IMR-90 (cell line): ENCODE data around the gene PPP1R14B. TPM values are rescaled to one million over a fixed set of nuclear protein-coding genes. Genes with fewer than 3 reads are reported as not detected.

Source experiments
- ATAC-seq: fragments of 200-7000 bp; cut with Tn5 transposase; 2 replicates; pipeline ENCODE4 v1.9.1; 2020; ENCODE audit warnings: low read depth, mild to moderate bottlenecking, moderate library complexity
- BruUV-seq: library from RNA; stranded (reverse); fragments of 400-500 nt; replicated peaks from 2 replicates; lab custom pipeline; 2021; lab: Mats Ljungman, UMichigan
- CTCF ChIA-PET: fragments of 300-600 bp; formaldehyde crosslinking; extraction: SDS; loops from one replicate; lab custom pipeline; 2021; ENCODE audit warnings: antibody characterized with exemption; lab: Yijun Ruan, JAX
- POLR2A ChIA-PET: fragments of 300-600 bp; sonication (Branson Sonifier 250); formaldehyde crosslinking; loops from one replicate; lab custom pipeline; 2022; ENCODE audit warnings: antibody characterized with exemption; ENCODE audit not compliant: unreplicated experiment; lab: Charles Lee
- DNase-seq: peaks from one replicate; pipeline ENCODE4 v3.0.0; 2013
- H2AFZ ChIP-seq: replicated peaks from 2 replicates; pipeline ENCODE3; 2013; ENCODE audit warnings: low read length, mild to moderate bottlenecking; ENCODE audit not compliant: poor library complexity
- H2AK5ac ChIP-seq: 2 replicates; pipeline ENCODE4 v1.6.1; 2013; ENCODE audit warnings: low read depth, low read length, inconsistent platforms
- H2AK9ac ChIP-seq: replicated peaks from 2 replicates; pipeline ENCODE3; 2013; ENCODE audit warnings: mild to moderate bottlenecking, low read depth, low read length, moderate library complexity; ENCODE audit not compliant: poor library complexity
- H2BK120ac ChIP-seq: 2 replicates; pipeline ENCODE4 v1.6.1; 2013; ENCODE audit warnings: low read depth, low read length, inconsistent platforms
- H2BK15ac ChIP-seq: 3 replicates; pipeline ENCODE4 v1.6.1; 2013; ENCODE audit warnings: low read depth, low read length, inconsistent platforms
- H2BK20ac ChIP-seq: 2 replicates; pipeline ENCODE4 v1.6.1; 2013; ENCODE audit warnings: low read depth, mild to moderate bottlenecking, inconsistent platforms, low read length, moderate library complexity
- H2BK5ac ChIP-seq: 2 replicates; pipeline ENCODE4 v1.6.1; 2013; ENCODE audit warnings: mild to moderate bottlenecking, low read depth, low read length, inconsistent platforms; ENCODE audit not compliant: poor library complexity, severe bottlenecking
- H3K14ac ChIP-seq: replicated peaks from 2 replicates; pipeline ENCODE4 v1.6.1; 2013; ENCODE audit warnings: low read depth, low read length, inconsistent platforms
- H3K18ac ChIP-seq: 2 replicates; pipeline ENCODE4 v1.6.1; 2013; ENCODE audit warnings: low read depth, low read length, control low read depth
- H3K23ac ChIP-seq: 2 replicates; pipeline ENCODE4 v1.6.1; 2013; ENCODE audit warnings: low read depth, low read length, inconsistent platforms
- H3K27ac ChIP-seq: 2 replicates; pipeline ENCODE4 v1.5.1; 2013; ENCODE audit warnings: mild to moderate bottlenecking, control low read depth, low read length; ENCODE audit not compliant: insufficient read depth
- H3K27me3 ChIP-seq: 2 replicates; pipeline ENCODE4 v1.6.1; 2013; ENCODE audit warnings: low read length; ENCODE audit not compliant: control insufficient read depth, insufficient read depth
- H3K36me3 ChIP-seq: 2 replicates; pipeline ENCODE4 v1.6.1; 2013; ENCODE audit warnings: low read length, mixed read lengths; ENCODE audit not compliant: control insufficient read depth, insufficient read depth
- H3K4ac ChIP-seq: 2 replicates; pipeline ENCODE4 v1.6.1; 2013; ENCODE audit warnings: low read depth, low read length, inconsistent platforms
- H3K4me1 ChIP-seq: 2 replicates; pipeline ENCODE4 v1.6.1; 2013; ENCODE audit warnings: low read length, mixed read lengths; ENCODE audit not compliant: control insufficient read depth, insufficient read depth
- H3K4me2 ChIP-seq: 2 replicates; pipeline ENCODE4 v1.6.1; 2013; ENCODE audit warnings: low read depth, mild to moderate bottlenecking, control low read depth, low read length, moderate library complexity
- H3K4me3 ChIP-seq: 2 replicates; pipeline ENCODE4 v1.5.1; 2013; ENCODE audit warnings: low read depth, mild to moderate bottlenecking, control low read depth, low read length, moderate library complexity; ENCODE audit not compliant: insufficient read depth
- H3K56ac ChIP-seq: 2 replicates; pipeline ENCODE4 v1.6.1; 2013; ENCODE audit warnings: low read length, inconsistent platforms; ENCODE audit not compliant: insufficient read depth; ENCODE audit errors: extremely low read depth
- H3K79me1 ChIP-seq, 2 experiments: 2 replicates each; pipeline ENCODE4 v1.6.1; 2013; ENCODE audit warnings: low read length in 2 of 2, inconsistent platforms in 1 of 2, low read depth in 1 of 2
- H3K9ac ChIP-seq: 2 replicates; pipeline ENCODE4 v1.6.1; 2013; ENCODE audit warnings: low read depth, low read length, control low read depth
- H3K9me1 ChIP-seq: 2 replicates; pipeline ENCODE4 v1.6.1; 2013; ENCODE audit warnings: low read length, inconsistent platforms; ENCODE audit not compliant: insufficient read depth
- H3K9me3 ChIP-seq: 2 replicates; pipeline ENCODE4 v1.6.1; 2013; ENCODE audit warnings: low read length; ENCODE audit not compliant: control insufficient read depth, insufficient read depth
- H4K20me1 ChIP-seq: 2 replicates; pipeline ENCODE4 v1.6.1; 2013; ENCODE audit warnings: low read length, inconsistent platforms; ENCODE audit not compliant: insufficient read depth
- H4K5ac ChIP-seq: 2 replicates; pipeline ENCODE4 v1.6.1; 2013; ENCODE audit warnings: mild to moderate bottlenecking, low read depth, low read length, control low read depth
- H4K8ac ChIP-seq, 2 experiments: 2 replicates each; pipeline ENCODE4 v1.6.1; 2013; ENCODE audit warnings: low read depth in 2 of 2, low read length in 2 of 2, control low read depth in 1 of 2, inconsistent platforms in 1 of 2
- H4K91ac ChIP-seq: 2 replicates; pipeline ENCODE4 v1.6.1; 2013; ENCODE audit warnings: low read depth, low read length, inconsistent platforms; ENCODE audit not compliant: insufficient read depth
- BHLHE40 ChIP-seq: fragments of 150-350 bp; IDR thresholded peaks from 2 replicates; pipeline ENCODE4 v1.6.1; 2016; ENCODE audit warnings: mild to moderate bottlenecking, low read depth, low read length
- CEBPB ChIP-seq: IDR thresholded peaks from 2 replicates; pipeline ENCODE4 v1.6.1; 2012; ENCODE audit warnings: low read depth, low read length, improper control_type of control experiment
- CHD1 ChIP-seq: IDR thresholded peaks from 2 replicates; pipeline ENCODE4 v1.6.1; 2012; ENCODE audit warnings: low read depth, low read length, improper control_type of control experiment
- MXI1 ChIP-seq: IDR thresholded peaks from 2 replicates; pipeline ENCODE4 v1.6.1; 2012; ENCODE audit warnings: low read depth, mild to moderate bottlenecking, low read length, moderate library complexity, borderline replicate concordance
- POLR2A ChIP-seq: IDR thresholded peaks from 2 replicates; pipeline ENCODE4 v1.6.1; 2012; ENCODE audit warnings: mild to moderate bottlenecking, low read depth, low read length
- RAD21 ChIP-seq: IDR thresholded peaks from 2 replicates; pipeline ENCODE4 v1.6.1; 2012; ENCODE audit warnings: low read length, improper control_type of control experiment
- WGBS, 2 experiments: methylation state at CpG; one replicate each; pipeline versions ENCODE4 v1.1.5 to v1.1.7; 2013; ENCODE audit warnings: missing lambda C conversion rate in 2 of 2; ENCODE audit not compliant: insufficient read length in 1 of 2; ENCODE audit errors: extremely low coverage in 2 of 2; 5-methylcytosine and 5-hydroxymethylcytosine counted together
- dilution Hi-C: fragments of 300-500 bp; cut with HindIII; formaldehyde crosslinking; loops from one replicate; pipeline ENCODE4 v1.14.3; 2018; ENCODE audit warnings: low sequenced_read_pairs; ENCODE audit not compliant: unreplicated experiment
- in situ Hi-C: fragments of 300-500 bp; cut with MboI; formaldehyde crosslinking; loops from 3 replicates; pipeline ENCODE4 v1.14.3; 2019; ENCODE audit warnings: low sequenced_read_pairs, inconsistent platforms, mixed read lengths
- intact Hi-C: fragments of 100-400 bp; cut with micrococcal nuclease; formaldehyde crosslinking; loops from 2 replicates; pipeline ENCODE4 v1.10.0; 2022
- polyA plus RNA-seq, 3 experiments: library from polyadenylated mRNA; depleted of rRNA; stranded (reverse); fragments of >200 nt; gene quantifications; 2 replicates each; pipeline ENCODE4 v1.2.3, GENCODE V29; 2012; ENCODE audit warnings: low replicate concordance in 1 of 3
- total RNA-seq: library from RNA; depleted of rRNA; stranded (reverse); fragments of >200 nt; gene quantifications from 2 replicates; pipeline ENCODE4 v1.2.3, GENCODE V29; 2012

PPP1R14B gene
- total and polyA plus RNA-seq, 2 of the 4 experiments (the other 2 are of a cell fraction) = 176 to 257 TPM

- H4K20me1 ChIP-seq = no peaks in the 10 kb centered on the region; the same call in 1 of the 2 replicates
- DNase-seq = no peak
- peak overlapping the region; percentile 64 for H3K4ac ChIP-seq
- 0 out of 2 replicates have a peak overlapping the region, but pooled peaks have one; percentile 37 for H3K23ac ChIP-seq
- 83% methylated on average over 1 of the region's 12 CpGs; no CpG with 5 or more reads in 1 of the 2 experiments for WGBS, 2 experiments
- no peak overlapping the region for H3K27ac ChIP-seq
- intact Hi-C loops (no loop called here), in situ Hi-C loops (no loop called here), dilution Hi-C loops (no loop called here)
- H4K5ac ChIP-seq = no peak overlapping the region
- H3K36me3 ChIP-seq = peaks cover under 1% of the 10 kb centered on the region; the same call in 1 of the 2 replicates
- no peak overlapping the region for H3K18ac ChIP-seq
- ATAC-seq = no peak
- no peak overlapping the region for H2BK5ac ChIP-seq
- TF ChIP-seq BHLHE40 = no peak
- no peak for TF ChIP-seq RAD21
- no peak for TF ChIP-seq CEBPB
- TF ChIP-seq CHD1 = no peak
- TF ChIP-seq MXI1 = no peak
- TF ChIP-seq POLR2A = no peak
- H2BK15ac ChIP-seq = no peak overlapping the region
- peaks cover 19% of the 10 kb centered on the region for H3K9me1 ChIP-seq
- H3K4me2 ChIP-seq = no peak overlapping the region; the same call in 1 of the 2 replicates
- no peak overlapping the region for H3K14ac ChIP-seq
- no peak overlapping the region for H2BK20ac ChIP-seq
- peaks cover 23% of the 10 kb centered on the region for H3K4me1 ChIP-seq
- 0 out of 2 replicates have a peak overlapping the region, but pooled peaks have one; percentile 1 for H2AK5ac ChIP-seq
- POLR2A ChIA-PET = no interaction called here
- no peak overlapping the region for H4K8ac ChIP-seq
- no TSS peak for BruUV-seq
- no peaks in the 10 kb centered on the region for H3K27me3 ChIP-seq
- no peak overlapping the region for H4K91ac ChIP-seq
- H2BK120ac ChIP-seq = no peak overlapping the region
- H3K9me3 ChIP-seq = no peaks in the 10 kb centered on the region
- no peak overlapping the region for H3K4me3 ChIP-seq
- H3K9ac ChIP-seq = no peak overlapping the region
- CTCF ChIA-PET = interaction anchor here (0.6 kb wide), 1 partner anchor 1405 kb away, joined by 3 read pairs; no protein-coding TSS in a partner anchor
- peaks cover 23 to 84% of the 10 kb centered on the region in 2 experiments for H3K79me1 ChIP-seq
- H2AK9ac ChIP-seq = peak overlapping the region; percentile 62
- no peak overlapping the region for H2AFZ ChIP-seq
- no peak overlapping the region for H3K56ac ChIP-seq
Observed at GRCh38 chr11:64229090-64229743, 17.5 kb downstream of the PPP1R14B start.
